Colonic mucosa (tissue), 4 donors: ENCODE measurements around the gene ZNF300. TPM values are rescaled to one million over a fixed set of nuclear protein-coding genes. Genes with fewer than 3 reads are reported as not detected.

Source experiments
- DNase-seq: peaks from one replicate; pipeline ENCODE4 v3.0.0-alpha.2; 2020
- H3K27ac ChIP-seq: fragments of 200-600 bp; one replicate; pipeline ENCODE4 v1.8.0; 2021
- H3K27me3 ChIP-seq: fragments of 200-600 bp; one replicate; pipeline ENCODE4 v1.8.0; 2021
- H3K36me3 ChIP-seq: fragments of 200-600 bp; one replicate; pipeline ENCODE4 v1.8.0; 2021
- H3K4me1 ChIP-seq: fragments of 200-600 bp; one replicate; pipeline ENCODE4 v1.8.0; 2021; ENCODE audit warnings: mild to moderate bottlenecking
- H3K4me3 ChIP-seq: fragments of 200-600 bp; one replicate; pipeline ENCODE4 v1.8.0; 2021
- H3K9ac ChIP-seq, 2 donors: one replicate each; pipeline ENCODE4 v1.7.0; 2013; ENCODE audit warnings: control low read depth in 2 of 2, low read depth in 2 of 2, low read length in 2 of 2
- H3K9me3 ChIP-seq: fragments of 200-600 bp; one replicate; pipeline ENCODE4 v1.8.0; 2021
- CTCF ChIP-seq: fragments of 200-600 bp; IDR thresholded peaks from one replicate; pipeline ENCODE4 v1.8.0; 2022; ENCODE audit warnings: antibody characterized with exemption, mild to moderate bottlenecking
- intact Hi-C: fragments of 100-400 bp; cut with DNase I; formaldehyde crosslinking; loops from one replicate; pipeline ENCODE4 v1.14.1; 2022
- total RNA-seq, 2 donors: library from RNA; stranded (reverse); fragmentation: NEBNext Ultra II Directional in 1 of 2; extraction: Animal tissue kit (Norgen Biotek cat#: 25700) in 1 of 2; gene quantifications; one replicate each; pipeline ENCODE4 v1.2.1, GENCODE V29; 2021
- donor health status: healthy.
- donor health status: DM: no; HTN: no; CAD: no.
- donor health status: DM: no; HTN: no; CAD: no.

The ZNF300 gene
- total RNA-seq, 2 donors from 2014 or later, result 2.7 to 3.0 TPM

GRCh38 chr5:150931368-150931965 is 26.7 kb upstream of the ZNF300 start:
- no peaks in the 10 kb centered on the region for H3K36me3 ChIP-seq
- H3K4me3 ChIP-seq, result no peak overlapping the region
- H3K9ac ChIP-seq, result no peak overlapping the region
- no peak overlapping the region for H3K27ac ChIP-seq
- no peaks in the 10 kb centered on the region for H3K4me1 ChIP-seq
- no peak for TF ChIP-seq CTCF
- intact Hi-C loops, result no loop called here
- H3K9me3 ChIP-seq, result peaks cover 18% of the 10 kb centered on the region
- no peaks in the 10 kb centered on the region for H3K27me3 ChIP-seq
- DNase-seq, result no peak

DNA sequence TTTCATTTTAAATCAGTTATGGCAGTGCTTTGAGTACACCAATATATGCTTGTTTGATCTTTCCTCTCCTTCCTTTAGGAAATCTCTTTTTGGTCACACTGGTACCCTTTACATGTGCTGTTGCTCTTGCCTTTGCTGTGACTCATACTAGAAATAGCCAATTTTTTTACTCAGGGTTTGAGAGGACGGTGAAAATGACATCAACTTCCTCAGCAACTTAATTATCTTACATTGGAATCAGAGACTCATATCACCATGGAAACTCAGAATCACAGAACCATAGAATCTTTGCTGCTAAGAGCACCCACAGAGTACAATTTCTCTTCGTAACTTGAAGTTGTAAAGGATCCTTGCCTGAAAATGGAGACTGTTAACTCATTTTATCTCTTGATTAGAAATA is 13.8 kb upstream of the ZNF300 start:
- Histone ChIP-seq H3K27ac (no peak overlapping the region), H3K4me3 (no peak overlapping the region), H3K4me1 (no peaks in the 10 kb centered on the region), H3K9me3 (no peaks in the 10 kb centered on the region), H3K27me3 (no peaks in the 10 kb centered on the region), H3K9ac (no peak overlapping the region), H3K36me3 (no peaks in the 10 kb centered on the region)
- intact Hi-C loops, result no loop called here
- DNase-seq, result no peak
- TF ChIP-seq CTCF, result no peak

GRCh38 chr5:150912312-150912814 is 7.6 kb upstream of the ZNF300 start:
- DNase-seq, result no peak
- H3K4me1 ChIP-seq, result no peaks in the 10 kb centered on the region
- intact Hi-C loops, result no loop called here
- no peaks in the 10 kb centered on the region for H3K9me3 ChIP-seq
- no peaks in the 10 kb centered on the region for H3K36me3 ChIP-seq
- no peak overlapping the region for H3K27ac ChIP-seq
- no peaks in the 10 kb centered on the region for H3K27me3 ChIP-seq
- no peak for TF ChIP-seq CTCF
- no peak overlapping the region for H3K9ac ChIP-seq
- H3K4me3 ChIP-seq, result no peak overlapping the region

GRCh38 chr5:150905312-150905683 is 518 bp upstream of the ZNF300 start:
- intact Hi-C loops, result no loop called here
- Histone ChIP-seq H3K9me3 (no peaks in the 10 kb centered on the region), H3K27me3 (no peaks in the 10 kb centered on the region), H3K4me1 (no peaks in the 10 kb centered on the region), H3K4me3 (peak overlapping the region; percentile 40), H3K27ac (no peak overlapping the region), H3K36me3 (no peaks in the 10 kb centered on the region), H3K9ac (no peak overlapping the region)
- TF ChIP-seq CTCF, result no peak
- no peak for DNase-seq

DNA sequence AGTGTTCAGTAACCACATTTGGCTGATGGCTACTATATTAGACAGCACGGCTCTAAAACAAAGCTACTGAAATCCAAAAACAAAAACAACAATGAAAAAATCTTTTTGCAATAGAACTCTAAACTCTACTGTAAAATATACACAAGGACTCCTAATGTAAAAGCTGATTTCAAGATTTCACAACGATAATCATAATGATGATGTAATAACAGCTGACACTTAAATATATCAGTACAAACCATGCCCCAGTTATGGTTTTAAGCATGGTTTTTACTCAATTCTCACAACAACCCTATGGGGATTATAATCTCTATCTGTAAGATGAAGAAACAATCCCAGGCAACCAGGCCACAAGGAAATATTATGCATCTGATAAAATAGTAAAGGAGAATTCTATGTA is 3.3 kb downstream of the ZNF300 start:
- intact Hi-C loops, result no loop called here
- H3K9ac ChIP-seq, result no peak overlapping the region
- H3K36me3 ChIP-seq, result no peaks in the 10 kb centered on the region
- H3K4me1 ChIP-seq, result no peaks in the 10 kb centered on the region
- DNase-seq, result no peak
- no peaks in the 10 kb centered on the region for H3K9me3 ChIP-seq
- no peaks in the 10 kb centered on the region for H3K27me3 ChIP-seq
- TF ChIP-seq CTCF, result no peak
- no peak overlapping the region for H3K4me3 ChIP-seq
- no peak overlapping the region for H3K27ac ChIP-seq
